Brain microvascular endothelial cell (primary cell): ENCODE measurements around the gene CYP26B1.

ENCODE experiments used
- DNase-seq: peaks from one replicate; pipeline ENCODE4 v3.0.0-alpha.2; 2020
- H3K27ac ChIP-seq: fragments of 250-450 bp; sonication (Bioruptor Pico); 2 replicates; pipeline ENCODE4 v1.5.1; 2020; ENCODE audit warnings: mild to moderate bottlenecking, moderate library complexity
- H3K27me3 ChIP-seq: fragments of 250-450 bp; sonication (Bioruptor Pico); replicated peaks from 2 replicates; pipeline ENCODE4 v1.5.1; 2020; ENCODE audit warnings: mild to moderate bottlenecking
- H3K36me3 ChIP-seq: fragments of 250-450 bp; sonication (Bioruptor Pico); replicated peaks from 2 replicates; pipeline ENCODE4 v1.5.1; 2020; ENCODE audit warnings: mild to moderate bottlenecking
- H3K4me3 ChIP-seq: 2 replicates; pipeline ENCODE4 v1.5.1; 2011; ENCODE audit warnings: low read depth, mild to moderate bottlenecking, control low read depth, low read length, moderate library complexity
- CTCF ChIP-seq: IDR thresholded peaks from 2 replicates; pipeline ENCODE4 v1.5.1; 2011; ENCODE audit warnings: low read depth, mild to moderate bottlenecking, moderate library complexity, low read length, control low read depth, inconsistent platforms; ENCODE audit errors: missing control alignments
- in situ Hi-C: cut with HindIII; loops from 2 replicates; pipeline ENCODE4 v1.10.0; 2017; ENCODE audit warnings: low sequenced_read_pairs, low pct_ligation_motif_present

The CYP26B1 gene

GRCh38 chr2:72154386-72154975 is 6.8 kb upstream of the CYP26B1 start:
- TF ChIP-seq CTCF: no peak
- H3K4me3 ChIP-seq: no peak overlapping the region
- in situ Hi-C loops: no loop called here
- no peaks in the 10 kb centered on the region for H3K36me3 ChIP-seq
- peaks cover 5% of the 10 kb centered on the region for H3K27me3 ChIP-seq
- no peak overlapping the region for H3K27ac ChIP-seq
- no peak for DNase-seq

GRCh38 chr2:72153924-72154323 is 6.3 kb upstream of the CYP26B1 start:
- no peak overlapping the region for H3K4me3 ChIP-seq
- H3K27me3 ChIP-seq: peaks cover 9% of the 10 kb centered on the region
- H3K36me3 ChIP-seq: no peaks in the 10 kb centered on the region
- no peak overlapping the region for H3K27ac ChIP-seq
- no peak for DNase-seq
- no peak for TF ChIP-seq CTCF
- in situ Hi-C loops: no loop called here

- in situ Hi-C loops: no loop called here
- no peak for DNase-seq
- Histone ChIP-seq H3K27me3 (peaks cover 9% of the 10 kb centered on the region), H3K4me3 (no peak overlapping the region), H3K36me3 (no peaks in the 10 kb centered on the region), H3K27ac (no peak overlapping the region)
- TF ChIP-seq CTCF: no peak
Measured at GRCh38 chr2:72153026-72153791, 5.5 kb upstream of the CYP26B1 start.

GRCh38 chr2:72150861-72151356 is 3.2 kb upstream of the CYP26B1 start:
- no peak for DNase-seq
- TF ChIP-seq CTCF: peak; percentile 20
- H3K27me3 ChIP-seq: peaks cover 29% of the 10 kb centered on the region
- in situ Hi-C loops: no loop called here
- no peaks in the 10 kb centered on the region for H3K36me3 ChIP-seq
- no peak overlapping the region for H3K27ac ChIP-seq
- no peak overlapping the region for H3K4me3 ChIP-seq

- TF ChIP-seq CTCF: peak; percentile 83
- in situ Hi-C loops: no loop called here
- Histone ChIP-seq H3K27me3 (peaks cover 33% of the 10 kb centered on the region), H3K27ac (no peak overlapping the region), H3K4me3 (peak overlapping the region; percentile 22), H3K36me3 (no peaks in the 10 kb centered on the region)
- DNase-seq: peak; percentile 73
Measured at GRCh38 chr2:72150157-72150860, 2.6 kb upstream of the CYP26B1 start.
